HG03571 (cell line): ENCODE data around the gene SLC39A10.

Experiments
- ATAC-seq: cut with Tn5 transposase; IDR thresholded peaks from one replicate; pipeline ENCODE4 v1.9.1; 2021; ENCODE audit not compliant: unreplicated experiment

SLC39A10 gene

GRCh38 chr2:195721042-195721441 is 64.0 kb downstream of the SLC39A10 start:
- ATAC-seq: no peak

GRCh38 chr2:195722075-195722474 is 65.0 kb downstream of the SLC39A10 start:
- ATAC-seq: no peak

GRCh38 chr2:195727106-195727505 is 70.1 kb downstream of the SLC39A10 start:
- no peak for ATAC-seq

GRCh38 chr2:195730912-195731311 is 73.9 kb downstream of the SLC39A10 start:
- ATAC-seq: no peak

- ATAC-seq: no peak
These were observed 75.5 kb downstream of the SLC39A10 start for GRCh38 chr2:195732574-195732973.

- ATAC-seq: no peak
These were observed 76.8 kb downstream of the SLC39A10 start for GRCh38 chr2:195733831-195734230.

GRCh38 chr2:195734395-195734794 is 77.4 kb downstream of the SLC39A10 start:
- no peak for ATAC-seq

- no peak for ATAC-seq
These were observed 77.9 kb downstream of the SLC39A10 start for GRCh38 chr2:195734931-195735330.

GRCh38 chr2:195735347-195735746 is 78.3 kb downstream of the SLC39A10 start:
- no peak for ATAC-seq

GRCh38 chr2:195737511-195738325 is 80.7 kb downstream of the SLC39A10 start:
- ATAC-seq: no peak

GRCh38 chr2:195741191-195741590 is 84.2 kb downstream of the SLC39A10 start:
- ATAC-seq: no peak

GRCh38 chr2:195756218-195756942 is 99.4 kb downstream of the SLC39A10 start:
- no peak for ATAC-seq

GRCh38 chr2:195758846-195759245 is 101.8 kb downstream of the SLC39A10 start:
- ATAC-seq: no peak

GRCh38 chr2:195759877-195760276 is 102.9 kb downstream of the SLC39A10 start:
- ATAC-seq: no peak

- ATAC-seq: no peak
These were observed 106.8 kb downstream of the SLC39A10 start for GRCh38 chr2:195763866-195764265.

- ATAC-seq: no peak
These were observed 109.7 kb downstream of the SLC39A10 start for GRCh38 chr2:195766691-195767090.

GRCh38 chr2:195768431-195768830 is 111.4 kb downstream of the SLC39A10 start:
- ATAC-seq: no peak

- no peak for ATAC-seq
These were observed 112.9 kb downstream of the SLC39A10 start for GRCh38 chr2:195769975-195770374.

- ATAC-seq: no peak
These were observed 122.5 kb downstream of the SLC39A10 start for GRCh38 chr2:195779491-195779890.

GRCh38 chr2:195782156-195782555 is 125.1 kb downstream of the SLC39A10 start:
- no peak for ATAC-seq
